NCI-H345 treated with DMSO at 0.1 percent for 48 hours (cell line): ENCODE data around the gene GAST.

Experiments
- DNase-seq: peaks from one replicate; lab custom pipeline; 2025; ENCODE audit not compliant: unreplicated experiment; lab: John Stamatoyannopoulos, UW

GAST gene

GRCh38 chr17:41738801-41739112 is 26.6 kb downstream of the GAST start:
- DNase-seq, result no peak

GRCh38 chr17:41739661-41740352 is 27.7 kb downstream of the GAST start:
- peak; percentile 56 for DNase-seq

- no peak for DNase-seq
Measured at GRCh38 chr17:41740506-41740905, 28.4 kb downstream of the GAST start.

GRCh38 chr17:41741709-41742108 is 29.6 kb downstream of the GAST start:
- DNase-seq, result no peak

- DNase-seq, result no peak
Measured at GRCh38 chr17:41748275-41748674, 36.1 kb downstream of the GAST start.

- no peak for DNase-seq
Measured at GRCh38 chr17:41750862-41751261, 38.7 kb downstream of the GAST start.

GRCh38 chr17:41751288-41751687 is 39.2 kb downstream of the GAST start:
- no peak for DNase-seq

- DNase-seq, result no peak
Measured at GRCh38 chr17:41754066-41754465, 41.9 kb downstream of the GAST start.

GRCh38 chr17:41758601-41759000 is 46.5 kb downstream of the GAST start:
- DNase-seq, result no peak

GRCh38 chr17:41760878-41761277 is 48.7 kb downstream of the GAST start:
- DNase-seq, result no peak

GRCh38 chr17:41762391-41762790 is 50.3 kb downstream of the GAST start:
- no peak for DNase-seq

- no peak for DNase-seq
Measured at GRCh38 chr17:41762841-41763240, 50.7 kb downstream of the GAST start.

GRCh38 chr17:41763327-41763726 is 51.2 kb downstream of the GAST start:
- no peak for DNase-seq
